Breast epithelium (tissue), 4 donors: ENCODE results near the gene DOCK6. TPM values are rescaled to one million over a fixed set of nuclear protein-coding genes. Genes with fewer than 3 reads are reported as not detected.

Experiments
- DNase-seq, 2 donors: peaks; one replicate each; pipeline ENCODE4 v3.0.0-alpha.2; 2019; ENCODE audit warnings: low spot score in 2 of 2
- H3K27ac ChIP-seq, 2 donors: fragments of 200-600 bp; sonication (generic) in 1 of 2; one replicate each; pipeline ENCODE4 v1.5.1; 2016 to 2019; ENCODE audit warnings: mild to moderate bottlenecking in 1 of 2
- H3K27me3 ChIP-seq, 2 donors: fragments of 200-600 bp; sonication (generic) in 1 of 2; one replicate each; pipeline versions ENCODE4 v1.5.1 to v1.6.0; 2017 to 2019; ENCODE audit warnings: control low read depth in 1 of 2, mild to moderate bottlenecking in 1 of 2
- H3K36me3 ChIP-seq: fragments of 200-600 bp; one replicate; pipeline ENCODE4 v1.5.1; 2019
- H3K4me1 ChIP-seq, 2 donors: fragments of 200-600 bp; sonication (generic); one replicate each; pipeline ENCODE4 v1.5.1; 2016 to 2019; ENCODE audit warnings: control low read depth in 1 of 2
- H3K4me3 ChIP-seq, 3 donors: fragments of 200-600 bp; sonication (generic); 1 replicate in 2 of 3; 2 replicates in 1 of 3; pipeline ENCODE4 v1.5.1; 2016 to 2019; ENCODE audit warnings: mild to moderate bottlenecking in 3 of 3, moderate library complexity in 2 of 3
- H3K9me3 ChIP-seq, 2 donors: fragments of 200-600 bp; sonication (generic) in 1 of 2; one replicate each; pipeline ENCODE4 v1.5.1; 2016 to 2019; ENCODE audit warnings: control low read depth in 1 of 2
- POLR2A ChIP-seq: fragments of 450-650 bp; IDR thresholded peaks from one replicate; pipeline ENCODE4 v1.6.1; 2016; ENCODE audit warnings: antibody characterized with exemption, mild to moderate bottlenecking, moderate library complexity
- POLR2AphosphoS5 ChIP-seq, 3 donors: sonication (generic); formaldehyde crosslinking; IDR thresholded peaks; one replicate each; pipeline ENCODE4 v1.6.1; 2017; ENCODE audit warnings: antibody characterized with exemption in 3 of 3
- intact Hi-C: fragments of 100-400 bp; cut with DNase I; formaldehyde crosslinking; loops from one replicate; pipeline ENCODE4 v1.15.1; 2023; ENCODE audit warnings: low total_unique reads
- total RNA-seq, 3 donors: library from RNA; depleted of rRNA; stranded (reverse); fragments of >200 nt; gene quantifications; one replicate each; pipeline ENCODE4 v1.1.0, GENCODE V29; 2016
- TF ChIP-seq, protein P1 (sequence below), 3 donors: fragments of 450-650 bp; IDR thresholded peaks; one replicate each; pipeline ENCODE4 v1.5.1; 2016 to 2017; ENCODE audit warnings: antibody characterized with exemption in 3 of 3, mild to moderate bottlenecking in 3 of 3, moderate library complexity in 3 of 3

The DOCK6 gene
- total RNA-seq, 3 donors from 2014 or later: 20.9 to 59.3 (median 49.6) TPM

DNA sequence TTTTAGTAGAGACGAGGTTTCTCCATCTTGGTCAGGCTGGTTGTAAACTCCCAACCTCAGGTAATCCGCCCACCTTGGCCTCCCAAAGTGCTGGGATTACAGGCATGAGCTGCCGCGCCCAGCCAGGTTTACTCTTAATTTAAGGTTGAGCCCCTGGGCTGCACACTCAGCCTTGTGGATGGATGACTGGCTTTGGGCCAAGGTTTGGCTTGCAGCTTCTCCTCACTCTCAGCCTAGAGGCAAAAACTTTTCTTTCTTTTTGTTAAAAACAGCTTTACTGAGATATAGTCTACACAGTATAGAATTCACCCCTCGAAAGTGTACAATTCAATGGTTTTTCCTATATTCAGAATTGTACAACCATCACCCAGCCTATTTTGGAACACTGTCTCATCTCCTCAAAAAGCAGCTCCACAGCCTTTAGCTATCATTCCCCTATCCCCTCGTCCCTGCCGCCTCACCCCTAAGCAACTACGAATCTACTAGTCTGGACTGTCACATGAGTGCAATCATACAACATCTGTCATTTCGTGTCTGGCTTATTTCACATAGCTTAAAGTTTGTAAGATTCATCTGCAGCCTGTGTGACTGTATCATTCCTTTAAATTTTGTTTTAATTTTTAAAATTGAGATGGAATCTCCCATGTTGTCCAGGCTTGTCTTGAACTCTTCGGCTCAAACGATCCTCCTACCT, 19.2 kb upstream of the DOCK6 start:
- Histone ChIP-seq H3K4me3 (no peak overlapping the region), H3K27me3 (no peaks in the 10 kb centered on the region), H3K9me3 (no peaks in the 10 kb centered on the region), H3K4me1 (no peaks in the 10 kb centered on the region), H3K36me3 (no peaks in the 10 kb centered on the region), H3K27ac (no peak overlapping the region)
- DNase-seq: no peak
- intact Hi-C loops: no loop called here
- TF ChIP-seq POLR2AphosphoS5 (IDR thresholded peaks at IDR 0.05) (no peak), POLR2A (no peak)
- TF ChIP-seq, protein P1, sequence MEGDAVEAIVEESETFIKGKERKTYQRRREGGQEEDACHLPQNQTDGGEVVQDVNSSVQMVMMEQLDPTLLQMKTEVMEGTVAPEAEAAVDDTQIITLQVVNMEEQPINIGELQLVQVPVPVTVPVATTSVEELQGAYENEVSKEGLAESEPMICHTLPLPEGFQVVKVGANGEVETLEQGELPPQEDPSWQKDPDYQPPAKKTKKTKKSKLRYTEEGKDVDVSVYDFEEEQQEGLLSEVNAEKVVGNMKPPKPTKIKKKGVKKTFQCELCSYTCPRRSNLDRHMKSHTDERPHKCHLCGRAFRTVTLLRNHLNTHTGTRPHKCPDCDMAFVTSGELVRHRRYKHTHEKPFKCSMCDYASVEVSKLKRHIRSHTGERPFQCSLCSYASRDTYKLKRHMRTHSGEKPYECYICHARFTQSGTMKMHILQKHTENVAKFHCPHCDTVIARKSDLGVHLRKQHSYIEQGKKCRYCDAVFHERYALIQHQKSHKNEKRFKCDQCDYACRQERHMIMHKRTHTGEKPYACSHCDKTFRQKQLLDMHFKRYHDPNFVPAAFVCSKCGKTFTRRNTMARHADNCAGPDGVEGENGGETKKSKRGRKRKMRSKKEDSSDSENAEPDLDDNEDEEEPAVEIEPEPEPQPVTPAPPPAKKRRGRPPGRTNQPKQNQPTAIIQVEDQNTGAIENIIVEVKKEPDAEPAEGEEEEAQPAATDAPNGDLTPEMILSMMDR (IDR thresholded peaks at IDR 0.05): no peak

DNA sequence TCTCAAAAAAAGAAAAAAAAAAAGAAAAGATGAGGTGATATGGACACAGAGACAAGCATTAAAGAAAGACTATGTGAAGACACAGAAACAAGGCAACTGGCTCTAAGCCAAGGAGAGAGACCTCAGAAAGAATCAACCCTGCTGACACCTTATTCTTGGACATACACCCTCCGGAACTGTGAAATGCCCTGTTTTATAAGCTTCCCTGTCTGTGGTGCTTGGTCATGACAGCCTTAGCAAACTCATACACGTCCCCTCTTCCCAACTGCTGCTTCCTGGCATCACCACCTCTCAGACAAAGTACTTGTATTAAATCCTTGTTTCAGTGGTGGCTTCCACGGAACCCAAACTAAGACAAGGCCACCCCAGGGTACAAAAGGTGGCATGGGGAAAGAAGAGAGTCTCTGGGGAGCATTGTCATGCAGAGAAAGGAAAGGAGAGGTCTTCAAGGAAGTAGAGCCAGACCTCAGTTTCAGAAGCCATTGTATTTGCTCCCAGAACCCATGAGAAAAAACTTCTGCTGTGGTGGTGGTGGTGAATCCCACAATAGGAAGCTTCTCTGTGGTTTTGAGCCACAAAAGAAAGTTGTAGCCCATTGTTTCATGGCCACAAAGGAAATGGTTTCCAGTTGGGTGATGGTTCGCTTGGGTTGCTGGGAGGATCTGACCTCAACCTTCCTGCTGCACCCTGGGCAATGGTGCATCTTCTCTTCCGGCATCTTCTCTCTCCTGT, 17.3 kb upstream of the DOCK6 start:
- intact Hi-C loops: no loop called here
- Histone ChIP-seq H3K27me3 (no peaks in the 10 kb centered on the region), H3K4me3 (no peak overlapping the region), H3K27ac (no peak overlapping the region), H3K9me3 (no peaks in the 10 kb centered on the region), H3K36me3 (no peaks in the 10 kb centered on the region), H3K4me1 (no peaks in the 10 kb centered on the region)
- DNase-seq: no peak
- TF ChIP-seq, protein P1 (IDR thresholded peaks at IDR 0.05): no peak
- TF ChIP-seq POLR2A (no peak), POLR2AphosphoS5 (IDR thresholded peaks at IDR 0.05) (no peak)

DNA sequence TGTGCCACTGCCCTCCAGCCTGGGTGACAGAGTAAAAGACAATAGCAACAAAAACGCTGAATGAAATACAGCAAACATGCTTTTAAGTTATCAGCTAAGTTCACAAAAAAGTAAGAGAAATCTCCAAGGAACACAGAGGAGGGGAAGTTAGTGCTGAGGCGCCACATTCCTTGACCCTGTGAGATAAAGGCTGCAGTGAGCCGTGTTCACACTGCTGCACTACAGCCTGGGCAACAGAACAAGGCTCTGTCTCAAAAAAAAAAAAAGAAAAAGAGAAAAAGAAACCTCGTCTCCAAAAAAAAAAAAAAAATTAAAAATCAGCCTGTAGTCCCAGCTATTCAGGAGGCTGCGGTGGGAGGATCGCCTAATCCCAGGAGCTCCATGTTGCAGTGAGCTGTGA, 16.3 kb upstream of the DOCK6 start:
- H3K27me3 ChIP-seq: no peaks in the 10 kb centered on the region
- TF ChIP-seq, protein P1 (IDR thresholded peaks at IDR 0.05): no peak
- TF ChIP-seq POLR2A: no peak
- no peak for TF ChIP-seq POLR2AphosphoS5 (IDR thresholded peaks at IDR 0.05)
- intact Hi-C loops: no loop called here
- no peaks in the 10 kb centered on the region for H3K36me3 ChIP-seq
- no peaks in the 10 kb centered on the region for H3K9me3 ChIP-seq
- H3K4me1 ChIP-seq: no peaks in the 10 kb centered on the region
- DNase-seq: no peak
- H3K27ac ChIP-seq: no peak overlapping the region
- H3K4me3 ChIP-seq: no peak overlapping the region

DNA sequence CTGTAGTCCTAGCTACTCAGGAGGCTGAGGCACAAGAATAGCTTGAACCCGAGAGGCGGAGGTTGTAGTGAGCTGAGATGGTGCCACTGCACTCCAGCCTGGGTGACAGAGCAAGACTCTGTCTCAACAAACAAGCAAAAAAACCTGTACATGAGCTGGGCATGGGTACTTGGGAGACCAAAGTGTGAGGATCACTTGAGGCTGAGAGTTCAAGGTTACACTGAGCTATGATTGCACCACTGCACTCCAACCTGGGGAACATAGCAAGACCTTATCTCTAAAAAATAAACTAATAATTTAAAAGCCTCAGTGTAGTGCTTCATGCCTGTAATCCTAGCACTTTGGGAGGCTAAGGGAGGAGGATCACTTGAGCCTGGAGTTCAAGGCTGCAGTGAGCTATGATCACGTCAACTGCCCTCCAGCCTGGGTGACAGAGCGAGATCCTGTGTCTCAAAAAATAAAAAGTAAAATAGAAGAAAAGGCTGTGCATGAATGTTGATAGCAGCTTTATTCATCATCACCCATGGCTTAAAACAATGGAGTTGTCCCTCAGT, 12.3 kb upstream of the DOCK6 start:
- H3K27me3 ChIP-seq: no peaks in the 10 kb centered on the region
- TF ChIP-seq POLR2AphosphoS5 (IDR thresholded peaks at IDR 0.05): no peak
- TF ChIP-seq POLR2A: no peak
- TF ChIP-seq, protein P1 (IDR thresholded peaks at IDR 0.05): no peak
- no peak overlapping the region for H3K27ac ChIP-seq
- intact Hi-C loops: no loop called here
- no peak for DNase-seq
- no peaks in the 10 kb centered on the region for H3K4me1 ChIP-seq
- no peak overlapping the region for H3K4me3 ChIP-seq
- H3K9me3 ChIP-seq: no peaks in the 10 kb centered on the region
- H3K36me3 ChIP-seq: no peaks in the 10 kb centered on the region

DNA sequence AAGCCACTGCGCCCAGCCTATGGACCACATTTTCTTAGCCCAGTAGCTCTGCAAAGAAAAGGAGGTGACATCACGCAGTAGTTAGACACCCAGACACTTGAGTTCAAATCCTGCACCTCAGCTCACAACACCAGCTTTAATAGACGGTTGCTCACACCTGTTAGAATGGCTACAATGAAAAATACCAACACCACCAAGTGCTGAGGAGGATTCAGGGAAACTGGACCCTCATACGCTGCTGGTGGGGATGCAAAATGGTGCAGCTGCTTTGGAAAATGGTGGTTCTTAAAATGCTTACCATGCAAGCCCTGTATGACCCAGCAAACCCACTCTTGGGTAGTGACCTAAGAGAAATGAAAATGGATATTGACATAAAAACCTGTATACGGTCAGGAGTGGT, 11.7 kb upstream of the DOCK6 start:
- TF ChIP-seq POLR2A (no peak), POLR2AphosphoS5 (IDR thresholded peaks at IDR 0.05) (no peak)
- TF ChIP-seq, protein P1 (IDR thresholded peaks at IDR 0.05): no peak
- DNase-seq: no peak
- Histone ChIP-seq H3K4me3 (no peak overlapping the region), H3K27ac (no peak overlapping the region), H3K27me3 (no peaks in the 10 kb centered on the region), H3K4me1 (no peaks in the 10 kb centered on the region), H3K9me3 (no peaks in the 10 kb centered on the region), H3K36me3 (no peaks in the 10 kb centered on the region)
- intact Hi-C loops: no loop called here
